GM21390 (cell line): ENCODE results near the gene OR10Z1.

ENCODE experiments used
- ATAC-seq: cut with Tn5 transposase; IDR thresholded peaks from one replicate; pipeline ENCODE4 v1.9.1; 2021; ENCODE audit not compliant: unreplicated experiment

Gene OR10Z1, protein sequence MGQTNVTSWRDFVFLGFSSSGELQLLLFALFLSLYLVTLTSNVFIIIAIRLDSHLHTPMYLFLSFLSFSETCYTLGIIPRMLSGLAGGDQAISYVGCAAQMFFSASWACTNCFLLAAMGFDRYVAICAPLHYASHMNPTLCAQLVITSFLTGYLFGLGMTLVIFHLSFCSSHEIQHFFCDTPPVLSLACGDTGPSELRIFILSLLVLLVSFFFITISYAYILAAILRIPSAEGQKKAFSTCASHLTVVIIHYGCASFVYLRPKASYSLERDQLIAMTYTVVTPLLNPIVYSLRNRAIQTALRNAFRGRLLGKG

DNA sequence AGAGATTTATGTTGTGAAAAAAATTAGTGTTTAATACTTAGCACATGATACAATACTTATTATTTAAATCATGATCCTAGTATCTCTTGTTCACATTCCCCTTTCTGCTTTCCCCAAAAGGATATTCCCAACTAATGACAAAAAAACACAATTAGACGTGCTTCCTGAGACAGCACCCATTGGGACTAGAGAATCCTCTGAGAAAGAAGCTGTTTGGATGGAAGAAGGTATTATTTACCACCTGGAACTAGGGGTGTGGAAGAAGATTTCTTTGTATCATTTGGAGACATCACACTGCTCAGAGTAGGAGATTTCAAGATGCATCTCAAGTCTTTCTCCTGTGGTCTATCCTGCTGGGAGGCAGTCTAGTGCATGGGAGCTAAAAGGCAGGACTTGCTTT lies at the start of gene OR10Z1:
TSS of gene OR10Z1 (plus strand) at position 301 of the 400 bp plus-strand sequence. CDS start 1,171 bp downstream, outside the sequence.
- no peak for ATAC-seq

DNA sequence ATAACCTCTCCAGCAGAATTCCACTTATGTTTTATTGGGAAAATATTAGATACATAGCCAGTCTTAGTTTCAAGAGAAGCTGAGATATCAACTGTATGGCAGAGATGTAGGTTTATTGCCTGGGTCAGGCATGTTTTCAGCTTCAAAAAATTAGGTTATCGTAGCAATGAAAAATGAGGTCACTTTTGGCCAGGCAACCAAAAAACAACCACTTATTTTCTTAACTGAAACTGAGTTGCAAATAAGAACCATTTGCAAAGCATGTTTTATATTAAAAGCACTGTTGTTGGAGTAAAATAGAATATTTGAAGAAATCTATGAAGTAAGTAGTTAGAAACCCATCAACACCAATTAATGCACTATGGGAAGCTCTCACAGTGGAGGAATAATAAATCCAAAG lies 45.4 kb upstream of the OR10Z1 start:
- no peak for ATAC-seq

DNA sequence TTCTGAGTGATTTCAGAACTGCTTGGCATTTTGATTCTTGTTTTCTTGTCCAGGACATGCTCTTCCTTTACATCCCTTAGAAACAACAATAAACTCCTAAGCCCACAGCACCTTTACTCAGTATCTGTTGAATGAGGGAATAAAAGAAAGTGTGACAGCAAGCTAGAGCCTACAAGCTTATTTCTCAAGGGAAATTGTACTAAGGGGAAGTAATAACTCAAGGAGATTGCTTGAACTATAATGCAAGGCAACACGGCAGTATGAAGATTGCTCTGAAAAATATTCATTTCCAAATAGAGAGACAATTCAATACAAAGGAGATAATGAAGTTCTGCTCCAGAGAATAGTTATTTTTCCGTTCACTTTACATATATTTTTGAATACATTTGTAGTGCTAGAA lies 41.2 kb upstream of the OR10Z1 start:
- ATAC-seq = no peak

DNA sequence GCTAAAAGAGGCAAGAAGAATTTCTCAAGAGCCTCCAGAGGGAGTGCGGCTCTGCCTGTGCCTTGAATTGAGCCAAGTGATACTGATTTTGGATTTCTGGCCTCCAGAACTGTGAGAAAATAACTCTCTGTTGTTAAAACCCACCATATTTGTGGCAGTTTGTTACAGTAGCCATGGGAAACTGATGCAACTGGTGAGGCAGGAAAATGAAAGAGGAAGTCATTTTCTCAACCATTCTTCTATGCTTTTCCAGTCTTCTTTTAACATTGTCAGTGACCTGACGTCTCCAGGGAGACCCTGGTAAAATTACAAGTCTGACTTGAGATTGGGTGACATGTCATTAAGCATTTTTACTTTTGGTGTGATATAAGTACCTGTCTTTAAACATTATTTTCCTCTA lies 40.5 kb upstream of the OR10Z1 start:
- no peak for ATAC-seq

DNA sequence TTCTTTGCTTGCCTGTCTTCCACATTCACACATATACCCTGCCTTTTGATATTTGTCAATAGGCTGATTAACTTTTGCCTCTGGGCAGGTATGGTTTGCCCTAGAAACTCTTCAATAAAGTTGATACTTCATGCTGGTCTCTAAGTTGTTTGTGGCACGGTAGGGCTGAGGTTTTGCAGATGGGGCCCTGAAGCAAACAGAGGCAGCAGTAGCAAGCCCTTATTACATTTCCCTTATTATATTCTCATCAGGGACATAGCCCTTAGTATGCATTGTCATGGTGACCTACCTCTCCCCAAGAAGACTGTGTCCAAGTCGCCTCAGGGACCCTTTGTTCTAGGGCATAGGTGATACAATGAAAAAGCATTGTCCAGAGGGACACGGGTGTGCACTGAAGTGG lies 34.6 kb upstream of the OR10Z1 start, which contains the start of gene OR6P1:
TSS of gene OR6P1 (minus strand) at position 101 of the 400 bp plus-strand sequence. CDS start 6,976 bp downstream, outside the sequence.
- ATAC-seq = no peak

DNA sequence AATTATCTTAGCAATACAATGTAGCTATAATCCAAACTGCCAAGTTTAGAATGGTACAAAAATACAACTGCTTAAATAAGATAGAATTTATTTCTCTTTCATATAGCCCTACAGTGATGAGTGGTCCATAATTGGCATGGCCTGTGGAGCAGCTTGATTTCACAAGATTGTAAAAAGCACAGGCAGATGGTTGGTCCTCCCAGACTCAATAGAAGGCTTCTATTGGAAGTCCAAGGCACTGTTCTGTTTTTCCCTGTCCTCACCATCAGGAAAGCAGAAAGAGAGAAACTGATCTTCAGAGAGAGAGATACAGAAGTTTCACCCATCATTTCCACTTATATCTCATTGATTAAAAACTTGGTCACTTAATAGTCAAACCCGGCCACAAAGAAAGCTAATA lies 32.8 kb upstream of the OR10Z1 start:
- no peak for ATAC-seq

DNA sequence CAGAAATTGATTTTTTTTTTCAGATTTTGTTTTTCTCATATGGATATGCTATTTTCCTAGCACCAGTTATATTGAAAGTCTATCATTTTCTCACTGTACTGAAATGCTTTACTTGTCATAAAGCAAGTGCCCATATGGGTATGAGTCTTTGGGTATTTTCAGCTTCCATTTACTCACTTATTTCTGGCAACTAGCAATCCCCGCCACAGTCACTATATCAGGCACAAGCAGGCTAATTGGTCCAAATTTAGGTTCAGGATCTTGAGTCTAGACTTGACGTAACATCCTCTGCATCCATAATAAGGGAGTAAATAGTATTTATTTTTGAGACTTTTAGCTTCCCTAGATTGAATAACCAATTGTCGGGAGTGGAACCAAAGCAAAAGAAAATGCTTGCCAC lies 27.5 kb upstream of the OR10Z1 start:
- no peak for ATAC-seq

DNA sequence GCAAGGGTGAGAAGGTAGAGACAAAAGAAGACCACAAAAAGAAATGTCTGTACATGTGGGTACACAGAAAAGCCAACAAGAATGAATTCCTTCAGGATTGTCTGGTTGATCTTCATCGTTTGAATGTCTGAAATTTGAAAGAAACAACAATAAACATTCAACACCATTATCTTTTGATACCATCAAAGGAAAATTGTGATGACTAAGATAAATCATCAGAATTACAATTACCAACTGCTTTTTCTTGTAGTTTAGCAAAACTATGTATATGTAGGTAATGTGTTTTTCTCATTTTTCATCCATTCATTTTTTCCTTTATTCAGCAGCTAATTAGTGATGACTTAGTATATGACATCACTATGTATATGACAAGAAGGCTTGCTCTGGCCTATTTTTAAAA lies 25.3 kb upstream of the OR10Z1 start, which contains the start of gene OR10X1:
TSS of gene OR10X1 (minus strand) at position 167 of the 400 bp plus-strand sequence. CDS start at position 167, 0 bp downstream.
- no peak for ATAC-seq

DNA sequence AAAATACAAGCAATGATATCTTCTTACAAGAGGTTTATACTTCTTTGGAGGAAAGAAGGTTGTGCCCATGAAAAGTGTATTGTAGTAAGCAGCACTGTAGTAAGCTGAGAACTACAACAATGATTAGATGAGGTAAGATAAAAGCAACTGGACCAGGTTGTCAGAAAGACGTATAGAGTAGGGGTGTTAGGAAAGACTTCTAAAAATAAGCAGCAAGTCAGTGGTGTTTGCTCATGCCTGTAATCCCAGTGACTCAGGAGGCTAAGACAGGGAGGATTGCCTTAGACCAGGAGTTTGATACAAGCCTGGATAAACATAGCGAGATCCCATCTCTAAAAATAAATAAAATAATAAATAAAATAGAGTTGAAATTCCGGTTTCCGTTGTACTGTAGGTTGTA lies 21.1 kb upstream of the OR10Z1 start:
- no peak for ATAC-seq

DNA sequence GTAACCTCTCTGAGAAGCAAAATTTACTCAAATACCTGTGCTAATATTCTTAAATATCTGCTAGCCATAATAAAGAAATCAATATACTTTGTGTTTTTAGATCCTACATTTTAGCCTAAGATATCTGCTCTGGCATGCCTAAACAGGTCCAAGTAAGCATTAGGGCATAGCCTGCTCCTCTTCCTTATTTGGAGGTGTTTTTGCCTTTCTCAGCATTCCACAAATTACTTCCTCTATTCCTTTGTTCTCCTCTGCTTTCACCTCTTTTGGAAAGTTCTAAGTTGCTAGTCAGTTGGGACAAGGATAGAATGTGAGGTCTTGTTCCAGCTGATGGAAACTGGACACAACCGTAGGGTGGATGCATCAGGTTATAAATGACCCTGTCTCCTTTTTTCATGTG lies 18.1 kb upstream of the OR10Z1 start:
- ATAC-seq = no peak

DNA sequence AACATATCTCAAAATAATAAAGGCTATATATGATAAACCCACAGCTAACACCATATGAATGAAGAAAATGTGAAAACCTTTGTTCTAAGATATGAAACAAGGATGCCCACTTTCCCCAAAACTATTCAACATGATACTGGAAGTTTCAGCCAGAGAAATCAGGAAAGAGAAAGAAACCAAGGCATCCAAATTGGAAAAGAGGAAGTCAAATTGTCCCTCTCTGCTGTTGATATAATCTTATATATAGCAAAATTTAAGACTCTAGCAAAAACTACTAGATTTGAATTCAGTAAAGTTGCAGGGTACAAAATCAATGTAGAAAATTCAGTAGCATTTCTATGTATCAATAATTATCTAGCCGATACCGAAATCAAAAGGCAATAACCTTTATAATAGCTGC lies 4.3 kb upstream of the OR10Z1 start:
- ATAC-seq = no peak

DNA sequence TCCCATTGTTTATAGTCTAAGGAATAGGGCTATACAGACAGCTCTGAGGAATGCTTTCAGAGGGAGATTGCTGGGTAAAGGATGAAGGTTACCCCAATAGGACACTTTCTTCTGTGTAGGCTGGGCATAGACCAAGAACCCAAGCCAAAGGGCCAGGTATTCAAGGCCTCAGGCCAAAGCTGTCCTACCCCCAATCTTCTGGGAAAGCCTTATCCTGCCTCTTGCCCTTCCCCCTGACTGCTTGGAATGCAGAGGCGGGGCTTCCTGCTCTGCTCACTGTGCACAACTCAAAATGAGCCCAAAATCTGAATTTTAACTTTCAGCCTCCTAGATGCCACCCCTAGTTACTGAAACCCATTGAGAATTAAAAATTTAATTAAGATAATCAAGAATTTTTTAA lies 2.2 kb downstream of the OR10Z1 start:
- no peak for ATAC-seq

DNA sequence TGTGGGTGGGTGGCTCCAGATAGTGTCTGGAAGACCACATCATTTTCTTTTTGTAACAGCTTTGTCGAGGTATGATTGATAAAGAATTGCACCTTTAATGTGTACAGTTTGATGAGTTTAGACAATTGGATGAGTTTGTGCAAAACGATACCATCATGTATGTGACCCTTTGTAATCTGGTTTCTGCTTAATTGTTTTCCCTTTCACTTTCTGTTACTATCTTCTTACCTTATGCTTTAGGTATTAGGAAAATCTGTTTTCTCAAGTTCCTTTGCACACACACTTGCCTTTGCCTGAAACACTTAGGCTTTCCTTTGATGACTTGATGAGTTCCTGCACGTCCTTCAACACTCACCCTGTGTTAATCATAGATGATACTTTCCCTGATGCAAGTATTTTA lies 6.8 kb downstream of the OR10Z1 start:
- ATAC-seq = no peak

DNA sequence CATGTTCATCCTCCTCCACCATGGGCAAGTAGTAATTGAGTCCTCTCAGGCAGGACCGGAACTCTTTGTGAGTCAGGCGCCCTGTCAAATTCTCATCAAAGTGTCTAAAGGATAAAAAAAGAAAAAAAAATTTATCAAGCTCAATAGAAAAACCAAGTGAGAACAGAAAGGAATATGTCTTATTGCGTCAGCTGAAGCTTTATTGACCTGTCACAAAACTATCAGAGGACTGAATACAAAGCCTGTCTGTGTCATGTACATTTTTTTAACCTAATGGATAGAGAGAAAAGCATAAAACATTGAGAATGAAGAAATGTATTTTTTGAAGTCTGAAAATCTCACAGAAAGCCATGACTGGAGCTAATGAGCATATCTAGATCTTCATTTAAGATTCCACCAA lies 8.7 kb downstream of the OR10Z1 start:
- no peak for ATAC-seq

DNA sequence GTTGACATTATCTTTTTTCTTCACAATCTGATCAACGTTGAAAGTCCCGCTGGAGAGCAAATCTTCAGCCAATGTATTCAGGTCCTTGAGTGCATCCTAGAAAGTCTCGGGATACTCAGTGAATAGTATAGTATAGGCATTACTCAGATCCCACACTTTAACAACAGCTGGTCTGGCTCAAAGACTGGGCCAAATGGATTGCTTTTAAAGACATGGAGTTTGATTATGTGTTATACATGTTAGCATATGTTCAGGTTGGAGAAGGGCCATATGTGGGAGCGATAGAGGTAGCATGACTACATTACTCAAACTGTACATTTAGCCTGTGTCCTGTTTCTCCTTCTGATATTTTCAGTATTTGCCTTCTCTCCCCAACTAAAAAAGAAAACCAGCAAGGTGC lies 33.1 kb downstream of the OR10Z1 start:
- ATAC-seq = no peak

DNA sequence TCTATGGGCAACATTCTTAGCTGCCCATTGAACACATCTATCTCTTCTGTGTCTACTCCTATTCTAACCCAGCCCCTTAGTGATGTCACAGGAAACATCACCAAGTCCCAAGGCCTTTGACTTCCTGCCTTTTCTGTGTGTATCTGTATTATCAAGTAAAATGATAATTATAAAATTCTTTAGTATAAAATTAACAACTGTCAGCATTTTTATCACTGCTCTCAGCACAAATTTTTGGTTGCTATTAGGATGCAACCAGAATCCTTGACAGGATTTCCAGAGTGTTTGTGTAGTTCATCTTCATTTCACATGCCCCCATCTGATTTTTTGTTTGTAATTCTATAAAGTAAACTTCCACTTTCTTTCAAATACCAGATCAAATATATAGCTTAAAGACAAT lies 33.8 kb downstream of the OR10Z1 start:
- no peak for ATAC-seq

DNA sequence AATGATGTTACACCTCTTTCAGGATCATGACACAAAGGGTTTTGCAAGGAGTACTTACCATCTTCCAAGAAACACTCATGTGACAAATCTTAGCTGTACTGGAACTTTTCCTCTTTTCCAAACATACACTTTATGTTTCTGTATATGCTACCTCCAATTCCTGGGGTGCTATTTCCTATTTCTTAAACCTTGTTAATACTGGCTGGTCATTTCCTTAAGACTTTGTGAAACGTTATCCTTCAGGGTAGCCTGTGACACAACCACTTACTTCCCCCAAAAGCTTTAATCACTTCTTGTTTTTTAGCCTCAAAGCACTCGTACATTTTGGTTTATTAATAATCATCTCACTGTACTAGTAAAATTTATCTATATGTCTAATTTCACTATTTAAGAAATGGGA lies 39.4 kb downstream of the OR10Z1 start:
- ATAC-seq = no peak

DNA sequence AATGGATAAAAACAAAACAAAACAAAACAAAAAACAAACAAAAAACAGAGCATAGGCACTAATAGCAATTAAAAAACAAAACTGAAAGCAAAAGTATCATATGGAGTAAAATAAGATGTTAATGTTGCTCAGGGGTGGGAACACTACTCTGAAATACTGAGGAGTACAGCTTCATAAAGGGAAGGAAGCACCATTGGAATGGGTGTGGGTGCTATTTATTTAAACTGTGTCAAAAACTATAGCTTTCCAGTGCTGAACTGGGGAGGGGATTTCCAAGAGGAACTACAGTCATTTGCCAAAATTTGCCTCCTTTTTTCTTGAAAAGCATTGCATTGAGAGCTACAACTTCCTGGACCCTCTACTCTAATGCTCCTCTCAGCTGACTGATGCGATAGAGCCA lies 41.4 kb downstream of the OR10Z1 start:
- ATAC-seq = no peak

DNA sequence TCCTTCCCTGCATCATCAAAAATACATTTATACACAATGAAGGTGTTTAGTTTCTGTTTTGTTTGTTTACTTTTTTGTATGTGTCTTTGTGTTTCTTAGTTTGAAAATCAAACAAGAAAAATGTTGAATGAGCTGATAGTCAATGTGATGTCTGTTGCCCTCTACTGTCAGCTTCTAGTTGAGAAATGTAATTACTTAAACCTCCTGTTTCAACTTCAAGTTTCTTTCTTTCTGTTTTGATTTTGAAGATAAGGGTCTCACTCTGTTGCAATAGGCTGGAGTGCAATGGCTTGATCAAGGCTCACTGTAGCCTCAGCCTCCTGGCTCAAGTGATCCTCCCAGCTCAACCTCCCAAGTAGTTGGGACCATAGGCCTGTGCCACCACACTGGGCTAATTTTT lies 44.0 kb downstream of the OR10Z1 start:
- ATAC-seq = no peak

DNA sequence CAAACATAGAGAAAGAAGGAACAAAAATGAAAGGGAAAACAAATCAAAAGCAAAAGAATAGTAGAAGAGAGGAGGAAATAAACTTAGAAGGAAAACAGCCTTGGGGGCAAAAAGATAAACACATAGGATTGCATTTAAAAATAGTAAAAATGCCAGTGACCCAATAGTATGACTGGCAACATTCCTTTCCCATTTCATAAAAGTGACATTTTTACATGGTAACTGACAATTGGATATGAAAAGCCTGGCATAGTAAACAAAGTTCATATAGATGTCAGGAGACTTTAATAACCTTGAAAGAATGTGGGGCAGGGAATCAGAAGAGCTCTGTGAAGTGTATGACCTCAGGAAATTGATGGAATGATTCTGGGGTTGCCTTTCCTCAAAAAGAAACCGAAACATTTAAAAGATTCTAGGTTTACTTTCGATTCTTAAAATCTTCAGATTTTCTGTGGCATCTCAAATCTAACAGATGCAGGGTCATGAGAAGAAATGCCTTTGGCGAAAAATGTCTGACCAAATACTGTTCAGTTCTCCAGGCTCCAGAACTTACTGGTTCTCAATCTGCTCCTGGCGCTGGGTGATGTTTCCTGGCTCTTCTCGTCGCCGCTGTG lies 47.8 kb downstream of the OR10Z1 start:
- ATAC-seq = no peak

DNA sequence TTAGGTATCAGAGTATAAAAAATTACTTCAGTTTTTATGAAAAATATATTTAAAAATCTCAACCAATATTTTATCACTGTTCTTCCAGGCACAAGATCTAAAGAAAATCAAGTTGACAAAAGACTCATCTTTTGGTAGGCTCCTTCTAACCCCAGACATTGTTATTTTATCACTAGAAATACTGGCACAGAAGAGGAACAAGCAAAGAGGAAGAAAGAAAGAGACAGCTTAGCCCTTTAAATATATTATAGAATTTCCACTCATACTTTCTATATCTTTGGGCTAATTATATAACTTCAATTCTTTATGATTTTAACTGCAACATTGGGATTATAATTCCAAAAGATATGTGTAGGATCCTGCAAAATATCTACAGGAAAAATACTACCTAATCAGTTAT lies 49.0 kb downstream of the OR10Z1 start:
- ATAC-seq = no peak

DNA sequence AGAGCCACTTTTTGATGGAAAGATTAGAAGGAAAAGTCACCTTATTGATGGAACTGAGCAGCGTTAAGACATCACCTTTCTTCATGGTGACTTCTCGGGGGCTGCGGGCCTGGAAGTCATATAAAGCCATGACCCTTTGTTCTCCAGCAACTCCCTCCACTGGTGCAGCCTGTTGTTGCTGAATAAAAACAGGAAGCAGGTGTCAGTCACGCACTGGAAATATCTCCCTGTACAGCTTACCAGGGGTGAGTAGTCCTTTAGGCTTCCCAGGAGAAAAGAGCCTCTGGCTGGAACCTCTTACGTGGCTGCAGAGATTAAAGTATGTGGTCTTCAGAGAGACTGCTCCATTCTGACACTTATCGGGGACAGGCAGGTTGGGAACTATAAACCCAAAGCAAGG lies 49.5 kb downstream of the OR10Z1 start:
- no peak for ATAC-seq
